GM21360 (cell line): ENCODE results near the gene SAMD4A.

ENCODE experiments used
- ATAC-seq: cut with Tn5 transposase; IDR thresholded peaks from one replicate; pipeline ENCODE4 v1.9.1; 2021; ENCODE audit warnings: mild to moderate bottlenecking, moderate library complexity; ENCODE audit not compliant: unreplicated experiment

SAMD4A gene

GRCh38 chr14:54627540-54628363, 60.8 kb downstream of the SAMD4A start:
- ATAC-seq: peak; percentile 57

GRCh38 chr14:54629183-54629582, 62.3 kb downstream of the SAMD4A start:
- ATAC-seq: no peak

- no peak for ATAC-seq
These were observed 62.9 kb downstream of the SAMD4A start for GRCh38 chr14:54629635-54630360.

GRCh38 chr14:54631016-54631415, 64.1 kb downstream of the SAMD4A start:
- no peak for ATAC-seq

GRCh38 chr14:54632452-54632851, 65.5 kb downstream of the SAMD4A start:
- no peak for ATAC-seq

GRCh38 chr14:54633076-54633475, 66.1 kb downstream of the SAMD4A start:
- no peak for ATAC-seq

- ATAC-seq: no peak
These were observed 70.6 kb downstream of the SAMD4A start for GRCh38 chr14:54637270-54638134.

- no peak for ATAC-seq
These were observed 71.2 kb downstream of the SAMD4A start for GRCh38 chr14:54638135-54638446.

- no peak for ATAC-seq
These were observed 72.7 kb downstream of the SAMD4A start for GRCh38 chr14:54639611-54640010.

GRCh38 chr14:54640506-54640905, 73.6 kb downstream of the SAMD4A start:
- no peak for ATAC-seq

GRCh38 chr14:54642121-54642520, 75.2 kb downstream of the SAMD4A start:
- ATAC-seq: no peak

- no peak for ATAC-seq
These were observed 76.1 kb downstream of the SAMD4A start for GRCh38 chr14:54642801-54643695.

- no peak for ATAC-seq
These were observed 76.8 kb downstream of the SAMD4A start for GRCh38 chr14:54643696-54644176.

- ATAC-seq: no peak
These were observed 78.7 kb downstream of the SAMD4A start for GRCh38 chr14:54645639-54646038.

- no peak for ATAC-seq
These were observed 79.7 kb downstream of the SAMD4A start for GRCh38 chr14:54646626-54647025.

GRCh38 chr14:54647378-54647777, 80.5 kb downstream of the SAMD4A start:
- no peak for ATAC-seq

- no peak for ATAC-seq
These were observed 82.1 kb downstream of the SAMD4A start for GRCh38 chr14:54649056-54649455.

GRCh38 chr14:54650331-54650958, 83.5 kb downstream of the SAMD4A start:
- ATAC-seq: no peak

GRCh38 chr14:54650959-54651351, 84.0 kb downstream of the SAMD4A start:
- ATAC-seq: no peak

GRCh38 chr14:54651649-54652048, 84.7 kb downstream of the SAMD4A start:
- no peak for ATAC-seq
